GM23338 (cell line): ENCODE results near the gene TIMP3. TPM values are rescaled to one million over a fixed set of nuclear protein-coding genes. Genes with fewer than 3 reads are reported as not detected.

Source experiments
- ATAC-seq: fragments of 200-7000 bp; cut with Tn5 transposase; 3 replicates; pipeline ENCODE4 v1.9.1; 2020
- DNase-seq: peaks from one replicate; pipeline ENCODE4 v3.0.0-alpha.2; 2015; ENCODE audit warnings: low spot score
- H2AFZ ChIP-seq: fragments of 200-600 bp; sonication (generic); 2 replicates; pipeline ENCODE4 v1.8.0; 2016; ENCODE audit warnings: antibody characterized with exemption, mild to moderate bottlenecking, moderate library complexity
- H3F3A ChIP-seq: fragments of 200-600 bp; sonication (generic); replicated peaks from 2 replicates; pipeline ENCODE4 v1.8.0; 2017; ENCODE audit warnings: antibody characterized with exemption, mixed run types, low read depth
- H3K27ac ChIP-seq: fragments of 200-600 bp; sonication (generic); 2 replicates; pipeline ENCODE4 v1.6.1; 2016; ENCODE audit warnings: low read depth
- H3K27me3 ChIP-seq: fragments of 200-600 bp; sonication (generic); 2 replicates; pipeline ENCODE4 v1.8.0; 2016; ENCODE audit warnings: mild to moderate bottlenecking, mixed run types, moderate library complexity; ENCODE audit not compliant: insufficient read depth
- H3K36me3 ChIP-seq: fragments of 200-600 bp; sonication (generic); 2 replicates; pipeline ENCODE4 v1.8.0; 2016; ENCODE audit warnings: mild to moderate bottlenecking; ENCODE audit not compliant: insufficient read depth
- H3K4me1 ChIP-seq: fragments of 200-600 bp; sonication (generic); 2 replicates; pipeline ENCODE4 v1.8.0; 2016; ENCODE audit warnings: mild to moderate bottlenecking, moderate library complexity; ENCODE audit not compliant: insufficient read depth
- H3K4me2 ChIP-seq: fragments of 200-600 bp; sonication (generic); 2 replicates; pipeline ENCODE4 v1.7.1; 2017; ENCODE audit warnings: mixed run types
- H3K4me3 ChIP-seq: fragments of 200-600 bp; sonication (generic); 2 replicates; pipeline ENCODE4 v1.6.1; 2016; ENCODE audit warnings: mixed run types
- H3K79me2 ChIP-seq: fragments of 200-600 bp; sonication (generic); replicated peaks from 2 replicates; pipeline ENCODE4 v1.8.0; 2017; ENCODE audit warnings: mild to moderate bottlenecking; ENCODE audit not compliant: insufficient read depth
- H3K9me2 ChIP-seq: fragments of 200-600 bp; sonication (generic); 2 replicates; pipeline ENCODE4 v1.8.0; 2017; ENCODE audit not compliant: insufficient read depth
- H4K20me1 ChIP-seq: fragments of 200-600 bp; sonication (generic); replicated peaks from 2 replicates; pipeline ENCODE4 v1.8.0; 2017; ENCODE audit warnings: mild to moderate bottlenecking; ENCODE audit not compliant: insufficient read depth
- H3K27ac Mint-ChIP-seq: 2 replicates; pipeline ENCODE4 v1.8.0; 2020; ENCODE audit warnings: inconsistent platforms, mild to moderate bottlenecking, moderate library complexity, mixed read lengths
- H3K27me3 Mint-ChIP-seq: 3 replicates; pipeline ENCODE4 v1.8.0; 2022; ENCODE audit warnings: low read depth, mild to moderate bottlenecking, moderate library complexity, mixed read lengths, inconsistent platforms; ENCODE audit not compliant: insufficient read depth, poor library complexity
- H3K36me3 Mint-ChIP-seq: 3 replicates; pipeline ENCODE4 v1.8.0; 2021; ENCODE audit warnings: low read depth, mild to moderate bottlenecking, inconsistent platforms, moderate library complexity, mixed read lengths
- H3K4me1 Mint-ChIP-seq: 3 replicates; pipeline ENCODE4 v1.8.0; 2020; ENCODE audit warnings: mild to moderate bottlenecking, inconsistent platforms, mixed read lengths
- H3K4me3 Mint-ChIP-seq: 3 replicates; pipeline ENCODE4 v1.8.0; 2021; ENCODE audit warnings: moderate library complexity, mild to moderate bottlenecking, inconsistent platforms, mixed read lengths
- H3K9me3 Mint-ChIP-seq: 3 replicates; pipeline ENCODE4 v1.8.0; 2020; ENCODE audit warnings: moderate library complexity, mild to moderate bottlenecking, inconsistent platforms, mixed read lengths
- ETS1 ChIP-seq: IDR thresholded peaks from 2 replicates; pipeline ENCODE4 v1.6.1; 2016; ENCODE audit warnings: antibody characterized with exemption
- JUNB ChIP-seq: IDR thresholded peaks from one replicate; pipeline ENCODE4 v1.6.1; 2016; ENCODE audit warnings: antibody characterized with exemption; ENCODE audit not compliant: unreplicated experiment
- NANOG ChIP-seq: IDR thresholded peaks from 2 replicates; pipeline ENCODE4 v1.6.1; 2016; ENCODE audit warnings: antibody characterized with exemption, borderline replicate concordance
- REST ChIP-seq: IDR thresholded peaks from one replicate; pipeline ENCODE4 v1.6.1; 2018; ENCODE audit warnings: antibody characterized with exemption; ENCODE audit not compliant: unreplicated experiment
- ZNF462 ChIP-seq: fragments of 250-450 bp; sonication (Bioruptor Pico); IDR thresholded peaks from 2 replicates; pipeline ENCODE4 v1.5.0; 2020; ENCODE audit warnings: mild to moderate bottlenecking, moderate library complexity
- polyA plus RNA-seq: library from polyadenylated mRNA; unstranded; fragments of >200 nt; fragmentation: Nextera tagmentation; extraction: Ambion mirVana; gene quantifications from 2 replicates; pipeline ENCODE4 v1.2.1, GENCODE V29; 2016
- total RNA-seq: library from RNA; depleted of rRNA; stranded (reverse); fragments of >200 nt; shearing (Covaris generic); gene quantifications from 2 replicates; pipeline ENCODE4 v1.2.3, GENCODE V29; 2014

Gene TIMP3
- total and polyA plus RNA-seq, 2 experiments from 2014 or later = 1.4 to 4.3 TPM

- TF ChIP-seq REST = no peak
Measured at GRCh38 chr22:32808038-32808445, 6.5 kb downstream of the TIMP3 start (continued).

GRCh38 chr22:32809786-32810554 is 8.5 kb downstream of the TIMP3 start:
- TF ChIP-seq ZNF462 (no peak), NANOG (no peak), ETS1 (no peak), JUNB (no peak)
- H3K36me3 ChIP-seq = no peaks in the 10 kb centered on the region
- peaks cover 7% of the 10 kb centered on the region; the same call in 1 of the 2 replicates for H3K79me2 ChIP-seq
- H3K4me1 ChIP-seq = peaks cover 19% of the 10 kb centered on the region
- no peak overlapping the region for H3K27ac ChIP-seq
- Mint-ChIP-seq H3K27me3 (peaks cover under 1% of the 10 kb centered on the region), H3K4me3 (peak overlapping the region; percentile 21; the same call in 1 of the 3 replicates), H3K4me1 (peaks cover 40% of the 10 kb centered on the region), H3K27ac (0 out of 2 replicates have a peak overlapping the region, but pooled peaks have one; percentile 45), H3K9me3 (no peaks in the 10 kb centered on the region), H3K36me3 (no peaks in the 10 kb centered on the region)
- 0 out of 2 replicates have a peak, but pooled peaks cover under 1% of the 10 kb centered on the region for H3K9me2 ChIP-seq
- no peak overlapping the region; the same call in 1 of the 2 replicates for H3K4me2 ChIP-seq
- ATAC-seq (no peak), DNase-seq (no peak)
- H3F3A ChIP-seq = no peaks in the 10 kb centered on the region
- peaks cover 19% of the 10 kb centered on the region; the same call in 1 of the 2 replicates for H4K20me1 ChIP-seq
- no peaks in the 10 kb centered on the region for H3K27me3 ChIP-seq
- no peak overlapping the region for H2AFZ ChIP-seq
- no peak overlapping the region for H3K4me3 ChIP-seq
